Measurements from ENCODE around the gene DOC2B.

The DOC2B gene

DNA sequence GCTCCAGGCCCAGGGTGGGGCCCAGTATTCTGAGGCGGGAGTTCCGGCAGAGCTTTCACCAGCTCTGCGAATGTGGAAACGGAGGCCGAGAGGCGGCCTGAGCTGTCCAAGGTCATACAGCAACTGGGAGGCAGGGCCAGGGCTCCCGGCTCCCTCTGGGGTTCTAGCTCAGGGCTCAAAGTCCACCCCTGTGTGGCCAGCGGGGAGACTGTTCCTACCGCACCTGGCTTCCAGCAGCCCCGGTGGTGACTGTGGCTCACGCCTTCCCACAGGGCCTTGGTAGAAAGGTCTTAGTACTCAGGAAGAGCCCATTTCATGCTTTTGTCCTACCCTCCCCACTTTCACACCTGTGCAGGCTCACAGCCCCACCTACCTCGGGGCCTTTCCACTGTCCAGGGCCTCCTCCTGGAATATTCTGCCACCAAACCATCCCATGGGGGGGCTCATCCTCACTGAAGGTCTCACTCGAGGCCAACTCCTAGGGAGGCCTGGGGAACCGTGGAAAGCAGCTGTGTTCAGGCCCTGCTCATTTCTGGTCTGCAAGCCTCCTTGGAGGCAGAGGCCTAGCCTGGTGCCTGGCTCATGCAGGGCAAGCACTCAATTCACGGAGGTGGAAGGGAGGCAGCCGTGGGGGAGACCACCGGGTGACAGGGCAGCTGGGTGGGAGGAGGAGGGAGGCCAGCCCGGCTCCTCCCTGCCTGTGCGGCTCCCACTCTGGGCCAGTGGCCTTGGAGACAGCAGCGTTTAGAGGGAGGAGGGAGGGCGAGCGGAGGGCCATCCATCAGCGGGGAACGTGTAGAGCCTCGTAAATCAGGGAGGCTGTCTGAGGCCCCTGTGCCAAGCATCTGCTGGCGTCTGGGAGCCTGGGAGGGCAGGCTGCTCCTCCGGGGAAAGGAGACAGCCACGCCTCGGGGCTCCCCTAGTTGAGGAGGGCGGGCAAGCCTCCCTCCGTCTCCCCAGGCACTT, 12.7 kb upstream of the DOC2B start:
- DNase-seq (ENCODE audit: low read depth): no peak

DNA sequence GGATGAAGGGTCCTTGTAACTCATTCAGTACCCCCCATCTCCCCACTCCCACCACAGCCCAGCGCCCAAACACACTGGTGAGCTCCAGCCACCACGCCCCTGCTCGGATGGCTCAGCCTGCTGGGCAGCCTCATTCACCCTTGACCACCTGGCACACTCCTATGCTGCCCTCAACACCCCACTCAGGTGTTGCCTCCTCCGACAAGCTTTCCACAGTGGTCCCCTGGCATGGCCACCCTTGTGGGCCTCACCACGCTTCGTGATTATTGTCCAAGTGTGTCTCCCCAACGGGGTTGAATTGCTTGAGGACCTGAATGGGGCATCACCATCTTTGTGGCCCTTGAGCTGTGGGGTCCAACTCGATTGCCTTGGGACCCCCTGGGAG, 12.0 kb upstream of the DOC2B start:
- no peak overlapping the region for H3K4me3 ChIP-seq (ENCODE audit: low read depth, low read length)
- DNase-seq (ENCODE audit: low read depth): no peak
- TF ChIP-seq, protein P1, sequence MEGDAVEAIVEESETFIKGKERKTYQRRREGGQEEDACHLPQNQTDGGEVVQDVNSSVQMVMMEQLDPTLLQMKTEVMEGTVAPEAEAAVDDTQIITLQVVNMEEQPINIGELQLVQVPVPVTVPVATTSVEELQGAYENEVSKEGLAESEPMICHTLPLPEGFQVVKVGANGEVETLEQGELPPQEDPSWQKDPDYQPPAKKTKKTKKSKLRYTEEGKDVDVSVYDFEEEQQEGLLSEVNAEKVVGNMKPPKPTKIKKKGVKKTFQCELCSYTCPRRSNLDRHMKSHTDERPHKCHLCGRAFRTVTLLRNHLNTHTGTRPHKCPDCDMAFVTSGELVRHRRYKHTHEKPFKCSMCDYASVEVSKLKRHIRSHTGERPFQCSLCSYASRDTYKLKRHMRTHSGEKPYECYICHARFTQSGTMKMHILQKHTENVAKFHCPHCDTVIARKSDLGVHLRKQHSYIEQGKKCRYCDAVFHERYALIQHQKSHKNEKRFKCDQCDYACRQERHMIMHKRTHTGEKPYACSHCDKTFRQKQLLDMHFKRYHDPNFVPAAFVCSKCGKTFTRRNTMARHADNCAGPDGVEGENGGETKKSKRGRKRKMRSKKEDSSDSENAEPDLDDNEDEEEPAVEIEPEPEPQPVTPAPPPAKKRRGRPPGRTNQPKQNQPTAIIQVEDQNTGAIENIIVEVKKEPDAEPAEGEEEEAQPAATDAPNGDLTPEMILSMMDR (IDR thresholded peaks at IDR 0.05; ENCODE audit: insufficient read depth, low read depth, low read length, missing control alignments): no peak

More for the DNA sequence above, 12.7 kb upstream of the DOC2B start:
- H3K4me3 ChIP-seq (ENCODE audit: low read depth, low read length): no peak overlapping the region
- TF ChIP-seq, protein P1 (IDR thresholded peaks at IDR 0.05; ENCODE audit: insufficient read depth, low read depth, low read length, missing control alignments): no peak

DNA sequence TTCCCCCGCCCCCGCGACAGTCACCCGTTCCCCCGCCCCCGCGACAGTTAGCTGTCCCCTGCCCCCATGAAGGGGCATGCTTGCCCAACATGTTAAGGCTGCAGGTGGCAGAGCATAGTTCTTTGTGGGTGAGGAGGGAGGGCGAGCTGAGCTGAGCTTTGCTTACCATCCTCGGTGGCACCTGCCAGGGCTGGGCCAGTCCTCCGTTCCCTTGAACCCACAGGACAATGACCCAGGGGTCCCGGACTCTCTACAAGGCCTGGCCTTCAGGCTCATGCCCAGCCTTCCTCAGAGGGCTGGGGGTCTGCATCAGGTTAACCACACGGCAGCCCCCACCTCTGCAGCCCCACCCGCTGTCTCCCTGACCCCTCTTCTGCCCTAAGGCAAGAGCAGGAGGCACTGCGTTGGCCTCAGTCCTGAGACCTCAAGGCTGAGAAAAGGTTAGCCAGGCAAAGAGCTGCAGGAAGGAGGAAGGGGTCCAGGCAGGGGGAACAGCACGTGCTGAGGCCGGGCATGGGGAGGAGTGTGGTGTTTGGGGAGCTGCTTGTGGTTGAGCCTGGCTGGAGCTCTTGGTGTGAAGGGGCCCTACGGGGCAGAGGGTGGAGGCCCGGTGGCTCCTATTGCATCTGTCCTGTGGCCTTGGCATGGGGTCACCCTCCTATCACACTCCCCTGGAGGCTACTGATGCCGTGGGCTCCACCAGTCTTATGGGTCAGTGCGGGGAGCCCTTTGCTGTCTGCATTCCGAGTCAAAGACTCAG, 11.4 kb upstream of the DOC2B start:
- no peak overlapping the region for H3K4me3 ChIP-seq (ENCODE audit: low read depth, low read length)
- no peak for DNase-seq (ENCODE audit: low read depth)
- TF ChIP-seq, protein P1 (IDR thresholded peaks at IDR 0.05; ENCODE audit: insufficient read depth, low read depth, low read length, missing control alignments): no peak

DNA sequence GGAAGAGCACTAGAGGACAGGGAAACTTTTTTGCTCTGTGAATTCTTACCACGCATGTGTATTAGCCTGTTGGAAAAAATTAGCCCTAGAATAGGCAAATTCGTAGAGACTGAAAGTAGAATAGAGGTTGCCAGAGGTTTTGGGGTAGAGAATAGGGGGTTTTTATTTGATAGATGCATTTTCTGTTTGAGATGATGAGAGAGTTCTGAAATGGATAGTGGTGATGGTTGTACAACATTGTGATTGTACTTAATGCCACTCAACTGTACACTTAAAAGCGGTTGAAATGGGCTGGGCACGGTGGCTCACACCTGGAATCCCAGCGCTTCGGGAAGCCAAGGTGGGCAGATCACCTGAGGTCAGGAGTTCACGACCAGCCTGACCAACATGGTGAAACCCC, 8.0 kb upstream of the DOC2B start:
- no peak overlapping the region for H3K4me3 ChIP-seq (ENCODE audit: low read depth, low read length)
- peak; percentile 31 for DNase-seq (ENCODE audit: low read depth)
- TF ChIP-seq, protein P1 (IDR thresholded peaks at IDR 0.05; ENCODE audit: insufficient read depth, low read depth, low read length, missing control alignments): no peak

GRCh38 chr17:187130-187529, 5.7 kb upstream of the DOC2B start:
- no peak for DNase-seq (ENCODE audit: low read depth)
- TF ChIP-seq, protein P1 (IDR thresholded peaks at IDR 0.05; ENCODE audit: insufficient read depth, low read depth, low read length, missing control alignments): no peak
- H3K4me3 ChIP-seq (ENCODE audit: low read depth, low read length): no peak overlapping the region

- no peak overlapping the region for H3K4me3 ChIP-seq (ENCODE audit: low read depth, low read length)
- DNase-seq (ENCODE audit: low read depth): peak; percentile 67
- TF ChIP-seq, protein P1 (IDR thresholded peaks at IDR 0.05; ENCODE audit: insufficient read depth, low read depth, low read length, missing control alignments): no peak
These were observed 4.1 kb upstream of the DOC2B start for GRCh38 chr17:185445-186138.

All from GM12865 (cell line).